ENCODE data around the gene MYOZ2.

The MYOZ2 gene

DNA sequence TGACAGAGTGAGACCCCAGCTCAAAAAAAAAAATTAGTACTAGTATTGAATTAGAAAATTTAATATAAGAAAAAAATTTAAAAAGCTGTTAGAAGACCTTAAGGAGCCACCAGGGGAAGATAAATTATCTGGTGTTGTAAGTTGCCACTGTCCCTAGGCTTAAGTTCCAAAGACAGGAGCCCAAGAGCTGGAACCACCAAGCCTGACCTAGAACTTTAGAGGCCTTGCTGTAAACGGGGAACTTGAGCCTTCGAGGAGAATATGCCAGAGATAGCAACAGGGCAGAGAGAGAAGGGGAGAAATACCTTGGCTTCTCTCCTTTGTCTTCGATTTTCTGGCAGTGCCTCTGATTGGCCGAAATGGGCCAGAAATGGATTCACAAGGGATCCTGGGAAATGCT is 85.8 kb downstream of the MYOZ2 start:
- H3K27ac Mint-ChIP-seq, result no peak overlapping the region
- H3K9me3 Mint-ChIP-seq, result no peaks in the 10 kb centered on the region
- H3K4me3 Mint-ChIP-seq, result no peak overlapping the region
- intact Hi-C loops (cut with micrococcal nuclease), result no loop called here
- H3K36me3 Mint-ChIP-seq (ENCODE audit: low read depth), result no peaks in the 10 kb centered on the region
- H3K27me3 Mint-ChIP-seq, result no peaks in the 10 kb centered on the region
- peaks cover 9% of the 10 kb centered on the region for H3K4me1 Mint-ChIP-seq (ENCODE audit: low read depth)

- Mint-ChIP-seq H3K27me3 (no peaks in the 10 kb centered on the region), H3K4me1 (ENCODE audit: low read depth) (peaks cover 16% of the 10 kb centered on the region), H3K9me3 (no peaks in the 10 kb centered on the region), H3K36me3 (ENCODE audit: low read depth) (no peaks in the 10 kb centered on the region), H3K27ac (no peak overlapping the region), H3K4me3 (no peak overlapping the region)
- intact Hi-C loops (cut with micrococcal nuclease), result no loop called here
Observed at GRCh38 chr4:119227690-119228089, 92.1 kb downstream of the MYOZ2 start.

DNA sequence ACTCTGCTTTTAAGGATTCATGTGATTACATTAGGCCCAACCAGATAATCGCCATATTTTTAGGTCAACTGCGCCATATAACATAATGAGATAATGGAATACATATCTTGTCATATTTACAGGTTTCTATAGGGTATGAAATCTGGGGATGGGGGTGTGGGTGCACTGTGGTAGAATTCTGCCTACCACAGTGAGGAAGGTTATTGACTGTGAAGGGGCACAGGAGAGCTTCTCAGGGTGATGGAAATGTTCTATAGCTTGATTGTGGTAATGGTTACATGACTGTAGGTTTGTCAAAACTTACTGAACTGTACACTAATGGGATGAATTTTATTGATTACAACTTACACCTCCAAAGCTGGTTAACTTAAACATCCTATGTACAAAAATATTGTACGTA is 92.8 kb downstream of the MYOZ2 start:
- peaks cover 16% of the 10 kb centered on the region for H3K4me1 Mint-ChIP-seq (ENCODE audit: low read depth)
- H3K4me3 Mint-ChIP-seq, result no peak overlapping the region
- no peaks in the 10 kb centered on the region for H3K9me3 Mint-ChIP-seq
- no peaks in the 10 kb centered on the region for H3K27me3 Mint-ChIP-seq
- no peak overlapping the region for H3K27ac Mint-ChIP-seq
- no peaks in the 10 kb centered on the region for H3K36me3 Mint-ChIP-seq (ENCODE audit: low read depth)
- intact Hi-C loops (cut with micrococcal nuclease), result no loop called here

GRCh38 chr4:119229908-119230687 is 94.5 kb downstream of the MYOZ2 start:
- no peak overlapping the region for H3K4me3 Mint-ChIP-seq
- H3K27ac Mint-ChIP-seq, result no peak overlapping the region
- H3K27me3 Mint-ChIP-seq, result no peaks in the 10 kb centered on the region
- H3K4me1 Mint-ChIP-seq (ENCODE audit: low read depth), result peaks cover 22% of the 10 kb centered on the region
- H3K9me3 Mint-ChIP-seq, result no peaks in the 10 kb centered on the region
- intact Hi-C loops (cut with micrococcal nuclease), result no loop called here
- H3K36me3 Mint-ChIP-seq (ENCODE audit: low read depth), result no peaks in the 10 kb centered on the region

GRCh38 chr4:119231491-119231890 is 95.9 kb downstream of the MYOZ2 start:
- Mint-ChIP-seq H3K27ac (no peak overlapping the region), H3K36me3 (ENCODE audit: low read depth) (no peaks in the 10 kb centered on the region), H3K27me3 (no peaks in the 10 kb centered on the region), H3K4me3 (no peak overlapping the region), H3K9me3 (no peaks in the 10 kb centered on the region), H3K4me1 (ENCODE audit: low read depth) (peaks cover 22% of the 10 kb centered on the region)
- intact Hi-C loops (cut with micrococcal nuclease), result no loop called here

- no peaks in the 10 kb centered on the region for H3K9me3 Mint-ChIP-seq
- no peak overlapping the region for H3K27ac Mint-ChIP-seq
- no peaks in the 10 kb centered on the region for H3K27me3 Mint-ChIP-seq
- no peak overlapping the region for H3K4me3 Mint-ChIP-seq
- H3K4me1 Mint-ChIP-seq (ENCODE audit: low read depth), result peaks cover 22% of the 10 kb centered on the region
- H3K36me3 Mint-ChIP-seq (ENCODE audit: low read depth), result no peaks in the 10 kb centered on the region
- intact Hi-C loops (cut with micrococcal nuclease), result no loop called here
Observed at GRCh38 chr4:119232286-119232685, 96.7 kb downstream of the MYOZ2 start.

GRCh38 chr4:119233191-119233590 is 97.6 kb downstream of the MYOZ2 start:
- intact Hi-C loops (cut with micrococcal nuclease), result no loop called here
- peaks cover 18% of the 10 kb centered on the region for H3K4me1 Mint-ChIP-seq (ENCODE audit: low read depth)
- no peaks in the 10 kb centered on the region for H3K36me3 Mint-ChIP-seq (ENCODE audit: low read depth)
- H3K9me3 Mint-ChIP-seq, result no peaks in the 10 kb centered on the region
- peak overlapping the region; percentile 27 for H3K4me3 Mint-ChIP-seq
- no peaks in the 10 kb centered on the region for H3K27me3 Mint-ChIP-seq
- H3K27ac Mint-ChIP-seq, result peak overlapping the region; percentile 75

- Mint-ChIP-seq H3K36me3 (ENCODE audit: low read depth) (no peaks in the 10 kb centered on the region), H3K9me3 (no peaks in the 10 kb centered on the region), H3K27ac (peak overlapping the region; percentile 75), H3K27me3 (no peaks in the 10 kb centered on the region), H3K4me1 (ENCODE audit: low read depth) (peaks cover 15% of the 10 kb centered on the region), H3K4me3 (peak overlapping the region; percentile 27)
- intact Hi-C loops (cut with micrococcal nuclease), result no loop called here
Observed at GRCh38 chr4:119233750-119234149, 98.1 kb downstream of the MYOZ2 start.

- H3K4me1 Mint-ChIP-seq (ENCODE audit: low read depth), result peaks cover 15% of the 10 kb centered on the region
- H3K27ac Mint-ChIP-seq, result no peak overlapping the region
- H3K9me3 Mint-ChIP-seq, result no peaks in the 10 kb centered on the region
- no peaks in the 10 kb centered on the region for H3K36me3 Mint-ChIP-seq (ENCODE audit: low read depth)
- H3K27me3 Mint-ChIP-seq, result no peaks in the 10 kb centered on the region
- H3K4me3 Mint-ChIP-seq, result no peak overlapping the region
- intact Hi-C loops (cut with micrococcal nuclease), result no loop called here
Observed at GRCh38 chr4:119237201-119237600, 101.6 kb downstream of the MYOZ2 start.

Data from dendritic cell treated with granulocyte-macrophage colony-stimulating factor and Interleukin-4, amounts not matched to agents 40 ng/mL and 50 ng/mL, for 4 days (primary cell).